HG03432 (cell line): ENCODE measurements around the gene MPEG1.

ENCODE experiments used
- ATAC-seq: cut with Tn5 transposase; IDR thresholded peaks from one replicate; pipeline ENCODE4 v1.9.1; 2021; ENCODE audit warnings: mild to moderate bottlenecking, moderate library complexity; ENCODE audit not compliant: unreplicated experiment

Gene MPEG1

DNA sequence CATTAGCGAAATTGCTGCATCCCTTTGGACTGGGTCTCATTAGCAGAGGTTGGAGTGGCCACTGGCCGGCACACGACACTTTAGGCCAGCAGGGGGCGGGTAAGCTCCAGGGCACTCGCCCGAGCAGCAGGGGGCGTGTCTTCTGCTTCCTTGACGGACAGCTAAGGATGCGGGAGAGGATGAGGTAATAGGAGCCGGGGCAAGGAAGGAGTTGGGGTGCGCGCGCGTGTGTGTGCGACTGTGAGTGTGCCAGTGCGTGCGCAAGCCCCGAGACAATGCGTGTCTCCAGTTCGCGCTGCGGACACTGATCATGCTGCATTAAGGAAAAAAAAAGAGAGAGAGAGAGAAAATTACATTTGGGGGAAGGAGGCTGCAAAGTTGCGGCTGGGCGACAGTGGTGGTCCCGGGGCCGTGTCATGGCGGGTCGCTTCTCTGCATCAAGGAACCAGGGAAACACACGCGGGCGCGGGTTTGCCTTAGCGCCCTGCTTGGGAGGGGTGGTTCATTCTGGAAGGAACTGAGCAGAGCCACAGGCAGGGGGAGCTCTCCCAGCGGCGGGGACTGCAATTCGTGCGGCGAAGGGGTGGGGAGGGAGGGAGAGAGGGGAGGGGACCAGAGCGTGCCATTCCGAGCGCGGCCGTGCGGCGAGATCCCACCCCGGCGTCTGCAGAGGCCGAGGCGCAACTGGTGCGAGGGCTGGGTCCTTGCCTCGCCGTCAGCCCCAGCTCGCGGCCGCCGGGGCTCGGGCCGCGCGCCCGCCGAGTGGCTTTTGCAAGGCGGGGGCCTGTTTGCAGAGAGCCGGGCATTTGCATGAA, 41.0 kb downstream of the MPEG1 start, which contains the start of gene DTX4:
TSS of gene DTX4 (plus strand) at position 625 of the 815 bp plus-strand sequence. CDS start 464 bp downstream, outside the sequence.
- ATAC-seq, result peak; percentile 78

GRCh38 chr11:59164028-59164427, 48.7 kb downstream of the MPEG1 start:
- no peak for ATAC-seq
